PC-3 (cell line): ENCODE data around the gene NRIP1.

Experiments
- EZH2 ChIP-seq: fragments of 300-600 bp; sonication (generic); IDR thresholded peaks from one replicate; pipeline ENCODE4 v1.6.1; 2017; ENCODE audit warnings: antibody characterized with exemption, mild to moderate bottlenecking, low read length; ENCODE audit not compliant: unreplicated experiment
- EZH2phosphoT487 ChIP-seq: fragments of 300-600 bp; sonication (generic); IDR thresholded peaks from 2 replicates; pipeline ENCODE4 v1.6.1; 2018; ENCODE audit warnings: mild to moderate bottlenecking, antibody characterized with exemption, low read length, borderline replicate concordance
- TF ChIP-seq, protein P1 (sequence below): fragments of 300-600 bp; sonication (generic); conservative IDR thresholded peaks from 2 replicates; pipeline ENCODE4 v1.5.1; 2017; ENCODE audit warnings: antibody characterized with exemption, low read depth, mild to moderate bottlenecking, low read length

GRCh38 chr21:14957836-14958235, 107.0 kb downstream of the NRIP1 start:
- TF ChIP-seq, protein P1, sequence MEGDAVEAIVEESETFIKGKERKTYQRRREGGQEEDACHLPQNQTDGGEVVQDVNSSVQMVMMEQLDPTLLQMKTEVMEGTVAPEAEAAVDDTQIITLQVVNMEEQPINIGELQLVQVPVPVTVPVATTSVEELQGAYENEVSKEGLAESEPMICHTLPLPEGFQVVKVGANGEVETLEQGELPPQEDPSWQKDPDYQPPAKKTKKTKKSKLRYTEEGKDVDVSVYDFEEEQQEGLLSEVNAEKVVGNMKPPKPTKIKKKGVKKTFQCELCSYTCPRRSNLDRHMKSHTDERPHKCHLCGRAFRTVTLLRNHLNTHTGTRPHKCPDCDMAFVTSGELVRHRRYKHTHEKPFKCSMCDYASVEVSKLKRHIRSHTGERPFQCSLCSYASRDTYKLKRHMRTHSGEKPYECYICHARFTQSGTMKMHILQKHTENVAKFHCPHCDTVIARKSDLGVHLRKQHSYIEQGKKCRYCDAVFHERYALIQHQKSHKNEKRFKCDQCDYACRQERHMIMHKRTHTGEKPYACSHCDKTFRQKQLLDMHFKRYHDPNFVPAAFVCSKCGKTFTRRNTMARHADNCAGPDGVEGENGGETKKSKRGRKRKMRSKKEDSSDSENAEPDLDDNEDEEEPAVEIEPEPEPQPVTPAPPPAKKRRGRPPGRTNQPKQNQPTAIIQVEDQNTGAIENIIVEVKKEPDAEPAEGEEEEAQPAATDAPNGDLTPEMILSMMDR: no peak
- TF ChIP-seq EZH2phosphoT487: no peak
- TF ChIP-seq EZH2: no peak
